MV-4-11 (cell line): ENCODE data around the gene PLB1.

Source experiments
- DNase-seq: peaks from one replicate; lab custom pipeline; 2025; lab: John Stamatoyannopoulos, UW

The PLB1 gene

DNA sequence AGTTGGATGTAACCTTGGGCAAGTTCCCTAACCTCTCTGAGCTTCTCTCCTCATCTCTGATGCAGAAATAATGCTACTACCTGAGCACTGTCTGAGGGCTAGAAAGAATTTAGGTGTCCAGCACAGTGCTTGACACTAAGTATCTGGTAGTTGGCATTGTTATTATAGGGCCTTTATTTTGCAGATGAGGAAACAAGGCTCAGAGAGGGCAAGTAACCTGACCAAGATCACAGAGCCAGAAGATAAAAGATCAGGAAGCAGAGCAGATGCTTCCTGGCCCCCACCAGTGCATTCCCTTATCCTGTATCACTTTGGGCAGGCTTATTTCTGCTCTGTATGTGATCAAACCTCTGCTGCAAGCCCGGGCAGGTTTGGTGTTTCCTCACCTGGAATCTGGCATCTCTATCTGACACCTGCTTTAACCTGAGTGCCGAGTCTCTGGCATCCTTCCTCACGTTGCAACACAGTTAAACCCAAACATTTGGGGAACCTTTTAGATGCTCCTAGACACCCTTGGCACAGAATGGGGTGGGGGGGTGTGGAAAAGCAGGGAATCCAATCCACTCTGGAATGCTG is 69.9 kb downstream of the PLB1 start:
- no peak for DNase-seq

DNA sequence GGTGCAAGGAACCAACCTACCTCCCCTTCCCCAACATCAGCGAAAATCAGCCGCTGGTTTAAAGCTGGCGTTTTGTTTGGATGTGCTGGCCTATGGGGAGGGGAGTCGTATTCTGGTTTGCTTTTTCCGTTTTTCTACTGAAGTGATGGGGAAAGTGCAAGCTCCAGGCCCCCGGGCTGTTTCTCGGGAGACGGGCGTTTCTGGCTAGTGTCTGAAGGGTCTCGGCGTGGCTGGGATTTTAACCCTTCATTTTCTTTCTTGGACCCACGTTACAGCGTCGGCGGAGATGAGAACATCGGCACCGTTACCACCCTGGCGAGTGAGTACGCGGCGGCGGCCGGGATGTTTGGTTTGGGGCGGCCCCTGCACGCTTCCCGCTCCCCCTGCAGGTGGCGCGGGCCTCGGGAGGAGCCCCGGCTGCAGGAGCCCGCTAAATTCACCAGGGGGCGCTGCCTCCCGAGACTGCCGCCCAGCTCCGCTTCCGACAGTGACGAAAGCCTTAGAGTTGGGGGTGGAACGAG is 70.7 kb downstream of the PLB1 start:
- peak; percentile 71 for DNase-seq

DNA sequence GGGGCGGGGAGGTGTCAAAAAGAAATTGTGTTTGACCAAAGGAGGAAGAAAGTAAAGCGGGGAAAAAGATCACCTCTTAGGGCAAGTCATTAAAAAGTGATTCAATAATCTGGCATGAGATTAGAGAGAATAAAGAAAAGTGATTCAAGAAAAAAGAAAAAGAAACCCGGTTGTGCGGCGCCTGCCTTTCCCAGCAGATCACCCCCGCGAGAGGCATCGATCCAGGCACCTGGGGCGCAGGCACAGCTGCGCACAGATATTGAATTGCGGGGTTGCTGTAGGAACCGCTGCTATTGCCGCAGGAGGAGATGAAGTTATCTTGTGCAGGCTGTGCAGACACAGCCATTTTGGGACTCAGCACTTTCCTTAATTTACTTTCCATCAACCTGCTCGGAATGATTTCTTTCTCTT is 71.2 kb downstream of the PLB1 start:
- DNase-seq = no peak

DNA sequence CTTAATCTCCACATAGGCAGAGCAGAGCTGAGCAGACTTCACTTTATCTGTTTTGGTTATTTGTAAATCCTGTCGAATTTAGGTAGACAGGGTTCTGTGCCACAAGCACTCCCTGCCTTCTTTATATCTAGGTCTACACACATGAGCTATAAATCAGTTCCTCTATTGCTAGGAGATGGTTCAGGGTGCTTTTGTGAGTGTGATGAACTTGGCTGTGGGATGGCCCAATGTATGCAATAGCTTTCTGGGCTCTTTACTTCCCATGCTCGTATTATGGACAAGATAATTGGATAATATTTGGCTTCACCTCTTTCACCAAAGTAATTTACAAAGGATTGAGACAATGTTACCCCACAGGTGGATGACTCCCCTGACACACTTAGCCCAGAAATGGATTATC is 72.2 kb downstream of the PLB1 start:
- no peak for DNase-seq

DNA sequence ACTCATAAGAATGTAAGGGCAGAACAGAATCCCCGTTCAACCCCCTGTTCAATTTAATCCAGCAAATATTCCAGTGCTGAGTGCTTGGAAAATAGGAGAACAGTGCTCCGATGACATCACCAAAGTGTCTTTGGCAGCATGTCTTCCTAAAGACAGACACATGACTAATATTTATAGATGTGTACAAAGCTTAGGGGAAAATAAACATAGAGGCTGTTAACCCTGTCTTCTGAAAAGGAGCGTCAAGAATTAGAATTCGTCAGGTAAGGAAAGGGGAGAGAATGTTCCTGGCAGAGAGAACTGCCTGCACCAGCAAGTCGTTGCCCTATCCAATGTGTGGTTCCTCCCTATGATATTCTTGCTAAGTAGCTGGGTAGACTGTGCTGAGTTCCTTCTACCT is 72.7 kb downstream of the PLB1 start:
- no peak for DNase-seq

DNA sequence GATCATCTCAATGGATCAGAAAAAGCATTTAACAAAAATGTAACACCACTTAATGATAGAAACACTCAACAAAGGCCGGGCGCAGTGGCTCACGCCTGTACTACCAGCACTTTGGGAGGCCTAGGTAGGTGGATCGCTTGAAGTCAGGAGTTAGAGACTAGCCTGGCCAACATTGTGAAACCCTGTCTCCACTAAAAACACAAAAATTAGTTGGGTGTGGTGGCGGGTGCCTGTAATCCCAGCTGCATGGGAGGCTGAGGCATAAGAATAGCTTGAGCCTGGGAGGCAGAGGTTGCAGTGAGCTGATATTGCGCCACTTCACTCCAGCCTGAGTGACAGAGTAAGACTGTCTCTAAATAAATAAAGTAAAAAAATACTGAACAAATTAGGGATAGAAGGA is 74.6 kb downstream of the PLB1 start:
- no peak for DNase-seq

DNA sequence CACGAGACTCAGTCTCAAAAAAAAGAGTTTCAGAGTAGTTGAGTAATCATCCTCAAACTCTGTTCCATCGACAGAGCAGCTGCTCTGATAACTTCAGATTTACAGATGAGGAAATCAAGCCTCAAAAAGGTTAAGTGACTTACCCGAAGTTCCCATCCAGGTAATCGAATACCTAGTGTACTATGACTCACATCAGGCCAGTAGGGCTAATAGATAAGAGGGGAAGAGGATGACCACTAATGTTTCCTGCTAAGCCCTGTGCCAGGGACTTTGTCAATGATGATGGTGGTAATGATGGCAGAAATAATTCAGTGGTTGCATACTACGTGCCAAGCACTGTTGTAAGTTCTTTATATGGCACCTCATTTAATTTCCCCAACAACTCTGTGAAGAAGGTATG is 80.9 kb downstream of the PLB1 start:
- DNase-seq = no peak

DNA sequence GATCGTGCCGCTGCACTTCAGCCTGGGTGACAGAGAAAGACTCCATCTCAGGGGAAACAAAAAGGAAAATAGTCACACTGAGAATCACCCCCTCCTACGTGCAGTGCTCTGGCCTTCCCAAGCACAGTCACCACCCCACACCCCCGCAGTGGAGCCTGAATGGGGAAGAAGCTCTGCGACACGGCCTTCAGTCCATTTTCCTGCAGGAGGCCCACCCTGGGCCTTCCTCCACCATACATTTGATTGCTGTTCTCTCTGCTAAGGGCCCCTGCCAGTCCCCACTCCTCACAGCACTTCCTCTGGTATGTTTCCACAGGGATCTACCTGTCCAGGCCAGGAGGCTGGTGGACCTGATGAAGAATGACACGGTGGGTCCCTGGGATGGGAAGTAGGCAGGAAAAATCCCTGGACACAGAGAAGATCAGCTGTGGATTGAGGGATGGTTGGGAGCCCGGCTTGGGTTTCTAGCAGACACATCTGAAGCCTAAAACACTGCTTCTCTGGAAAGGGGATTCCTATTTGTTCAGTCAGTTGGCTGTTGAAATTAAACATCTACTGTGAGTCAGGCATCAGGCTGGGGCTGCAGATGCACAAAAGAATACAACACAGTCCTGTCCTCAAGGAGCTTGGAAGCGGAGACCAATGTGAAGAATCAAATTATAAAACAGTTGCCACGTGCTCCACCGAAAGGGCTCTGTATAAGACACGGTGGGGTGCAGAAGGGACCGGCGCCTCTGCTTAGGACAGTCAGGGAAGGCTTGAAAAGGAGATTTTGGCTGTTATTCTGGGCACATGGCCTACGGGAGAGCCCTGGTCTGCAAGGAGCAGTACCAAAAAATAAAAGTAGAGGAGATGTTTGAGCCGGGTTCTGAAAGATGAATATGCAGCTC is 82.2 kb downstream of the PLB1 start:
- DNase-seq = no peak

DNA sequence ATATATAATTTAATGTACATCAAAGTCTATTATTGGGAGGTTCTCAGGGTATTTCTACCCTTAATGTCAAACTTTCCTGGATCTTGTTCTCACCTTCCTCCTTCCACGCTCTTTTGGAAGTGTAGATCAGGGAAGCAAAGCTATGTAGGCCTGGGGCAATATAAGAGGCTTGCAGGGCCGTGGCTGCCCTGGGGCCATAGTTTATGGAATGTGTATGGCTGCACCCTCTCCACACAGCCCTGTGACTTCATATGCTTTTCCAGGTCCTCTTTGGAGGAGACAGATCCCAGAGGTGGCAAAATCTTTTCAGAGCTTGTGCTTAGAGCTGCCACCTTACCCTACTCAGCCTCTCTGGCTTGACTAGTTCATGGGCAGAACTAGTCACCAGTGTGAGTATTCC is 82.9 kb downstream of the PLB1 start:
- DNase-seq = no peak

DNA sequence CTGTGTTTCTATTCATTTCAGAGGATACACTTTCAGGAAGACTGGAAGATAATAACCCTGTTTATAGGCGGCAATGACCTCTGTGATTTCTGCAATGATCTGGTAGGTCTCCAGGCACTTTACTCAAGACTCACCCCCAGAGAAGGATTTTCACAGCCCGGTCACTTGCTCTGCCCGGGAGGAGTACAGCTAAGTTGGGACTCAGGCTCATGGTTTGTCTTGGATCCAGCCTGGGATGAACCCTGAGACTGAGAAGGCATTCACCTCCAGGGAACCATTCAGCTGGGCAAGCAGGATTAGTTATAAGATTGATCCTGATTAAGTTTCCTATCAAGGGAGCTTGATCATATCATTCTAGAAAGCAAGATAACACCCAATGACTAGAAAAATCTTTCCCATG is 83.7 kb downstream of the PLB1 start:
- no peak for DNase-seq

DNA sequence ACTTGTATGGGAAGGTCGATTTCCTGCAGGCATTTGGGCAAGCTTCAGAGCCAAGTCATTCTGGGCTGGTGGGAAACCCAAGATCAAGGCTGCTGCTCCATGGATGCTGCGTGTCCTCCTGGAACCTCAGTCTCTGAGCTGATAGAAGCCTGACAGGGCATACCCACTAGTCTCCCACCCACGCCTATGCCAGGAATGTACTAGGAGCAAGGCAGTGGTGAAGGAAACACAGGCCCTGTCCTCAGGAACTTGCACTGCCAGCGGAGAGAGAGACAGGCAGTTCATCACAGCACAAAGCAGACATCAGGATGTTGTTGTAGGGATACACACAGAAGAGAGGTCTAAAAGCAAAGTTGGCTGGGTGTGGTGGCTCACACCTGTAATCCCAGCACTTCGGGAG is 84.2 kb downstream of the PLB1 start:
- no peak for DNase-seq

DNA sequence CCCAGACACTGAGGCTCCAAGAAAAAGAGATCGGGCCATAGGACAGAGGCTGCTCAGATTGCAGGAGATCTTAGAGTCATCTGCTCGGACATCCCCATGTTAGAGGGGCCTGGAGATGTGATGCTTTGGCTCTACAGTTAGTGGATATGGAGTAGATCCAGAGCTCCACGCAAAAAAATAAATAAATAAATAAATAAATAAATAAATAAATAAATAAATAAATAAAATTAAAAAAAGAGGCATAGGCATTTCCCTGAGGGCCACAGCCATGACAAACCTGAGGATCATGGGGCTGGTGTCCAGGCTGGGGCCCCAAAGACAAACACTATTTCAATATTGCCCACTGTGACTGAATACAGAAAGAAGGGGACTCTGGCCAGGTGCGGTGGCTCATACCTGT is 85.5 kb downstream of the PLB1 start:
- DNase-seq = no peak

DNA sequence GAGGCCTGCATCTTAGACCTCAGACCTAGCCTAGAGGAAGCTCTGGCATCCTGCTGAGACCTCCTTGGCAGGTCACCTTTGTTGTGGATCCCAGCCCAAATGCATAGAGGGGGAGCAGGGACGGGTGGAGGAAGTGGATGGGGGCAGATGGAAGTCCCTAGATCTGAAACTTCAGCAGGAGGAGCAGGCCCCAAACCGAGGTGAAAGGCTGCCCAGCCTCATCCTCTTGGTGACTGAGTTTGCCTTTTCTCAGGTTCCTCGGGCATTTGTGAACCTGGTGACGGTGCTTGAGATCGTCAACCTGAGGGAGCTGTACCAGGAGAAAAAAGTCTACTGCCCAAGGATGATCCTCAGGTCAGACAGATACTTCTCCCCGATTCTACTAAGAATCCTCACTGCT is 86.3 kb downstream of the PLB1 start:
- DNase-seq = no peak

DNA sequence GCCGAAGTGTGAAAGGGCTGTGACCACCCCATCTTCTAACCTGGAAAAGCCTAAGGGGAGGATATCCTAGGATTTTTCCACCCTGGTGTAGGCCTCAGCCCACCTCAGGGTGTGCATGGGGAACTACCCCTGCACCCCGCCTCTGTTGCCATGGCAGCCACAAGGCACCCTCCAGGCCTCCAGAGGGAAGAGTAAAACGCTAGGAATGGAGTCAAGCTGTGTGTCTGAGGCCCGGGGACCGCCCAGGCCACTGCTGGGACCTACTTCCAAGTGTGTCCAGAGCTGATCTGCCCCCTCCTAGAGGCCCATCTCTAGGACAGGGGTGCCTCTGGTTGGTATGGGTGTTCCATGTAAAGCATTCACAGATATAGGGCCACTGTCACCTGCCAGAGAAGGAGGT is 86.7 kb downstream of the PLB1 start:
- no peak for DNase-seq

DNA sequence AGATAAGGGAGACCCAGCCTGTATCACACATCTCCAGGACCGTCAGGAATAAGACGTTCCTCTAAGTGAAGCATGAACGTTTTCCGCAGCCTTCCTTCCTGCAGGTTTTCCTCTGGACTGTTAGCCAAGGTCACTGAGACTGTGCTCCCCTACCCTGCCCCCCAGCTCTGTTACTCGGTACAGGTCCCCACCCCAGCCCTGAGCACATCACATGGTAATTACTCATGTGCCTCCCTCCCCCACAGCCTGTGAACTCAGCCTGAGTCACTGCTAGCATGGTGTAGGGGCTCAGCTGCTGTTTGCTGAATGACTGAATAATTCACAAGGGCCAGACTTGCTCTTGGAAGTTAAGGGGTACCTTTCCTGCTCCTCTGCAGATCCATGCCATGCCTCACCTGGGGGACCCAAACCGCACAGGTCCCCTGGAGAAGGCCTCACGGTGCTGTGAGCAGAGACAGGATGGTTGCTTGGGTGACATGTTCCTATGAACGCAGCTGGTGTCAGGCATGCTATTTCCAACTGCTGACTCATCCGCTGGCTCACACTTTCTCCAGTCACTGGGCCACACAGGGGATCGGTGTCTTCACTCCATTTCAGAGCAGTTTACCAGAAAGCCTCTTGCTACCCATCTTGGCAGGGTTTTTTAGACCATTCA is 88.2 kb downstream of the PLB1 start:
- DNase-seq = peak; percentile 77

DNA sequence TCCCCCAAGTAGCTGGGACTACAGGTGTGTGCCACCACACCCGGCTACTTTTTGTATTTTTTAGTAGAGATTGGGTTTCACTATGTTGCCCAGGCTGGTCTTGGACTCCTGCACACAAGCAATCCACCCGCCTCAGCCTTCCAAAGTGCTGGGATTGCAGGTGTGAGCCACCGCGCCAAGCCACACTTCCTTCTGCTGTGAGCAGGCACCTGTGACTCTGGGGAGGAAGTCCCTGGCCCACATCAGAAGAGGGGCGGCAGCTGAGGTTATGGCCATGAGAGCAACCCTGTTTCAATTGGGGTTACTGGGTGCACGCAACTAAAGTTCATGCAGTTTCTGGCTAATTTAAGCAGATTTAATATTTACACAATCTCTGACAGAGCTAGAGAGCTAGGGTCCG is 91.0 kb downstream of the PLB1 start:
- DNase-seq = no peak

DNA sequence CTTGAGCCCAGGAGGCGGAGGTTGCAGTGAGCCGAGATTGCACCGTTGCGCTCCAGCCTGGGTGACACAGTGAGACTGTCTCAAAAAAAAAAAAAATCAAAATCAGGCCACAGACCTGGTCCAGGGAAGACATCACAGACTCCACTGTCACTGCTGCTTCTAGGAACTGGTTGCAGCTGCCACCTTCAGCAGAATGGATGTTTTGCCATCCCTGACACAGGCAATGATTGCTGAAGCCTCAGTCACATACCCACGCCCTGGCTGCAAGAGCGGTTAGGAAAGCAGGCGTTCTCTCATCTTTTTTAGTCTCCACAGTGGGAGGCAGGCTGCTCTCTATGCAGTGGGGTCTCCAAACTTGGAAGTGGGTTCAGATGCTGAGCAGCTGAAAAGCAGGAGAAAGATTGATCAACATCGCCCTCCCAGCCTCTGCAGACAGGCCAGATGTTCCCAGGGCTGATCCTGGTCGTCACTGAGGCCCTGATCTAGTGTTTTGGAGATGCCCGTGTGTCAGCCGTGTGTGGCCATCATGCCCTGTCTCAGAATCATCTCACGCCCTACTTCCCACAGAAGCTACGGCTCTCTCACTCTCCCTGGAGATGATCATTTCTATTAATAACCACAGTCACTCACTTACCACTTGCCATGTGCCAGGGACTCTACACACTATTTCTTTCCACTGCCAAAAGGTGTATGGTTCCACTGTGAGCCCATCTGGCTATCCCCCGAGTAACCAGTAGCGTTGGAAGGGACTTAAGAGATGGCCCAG is 91.8 kb downstream of the PLB1 start:
- DNase-seq = no peak

DNA sequence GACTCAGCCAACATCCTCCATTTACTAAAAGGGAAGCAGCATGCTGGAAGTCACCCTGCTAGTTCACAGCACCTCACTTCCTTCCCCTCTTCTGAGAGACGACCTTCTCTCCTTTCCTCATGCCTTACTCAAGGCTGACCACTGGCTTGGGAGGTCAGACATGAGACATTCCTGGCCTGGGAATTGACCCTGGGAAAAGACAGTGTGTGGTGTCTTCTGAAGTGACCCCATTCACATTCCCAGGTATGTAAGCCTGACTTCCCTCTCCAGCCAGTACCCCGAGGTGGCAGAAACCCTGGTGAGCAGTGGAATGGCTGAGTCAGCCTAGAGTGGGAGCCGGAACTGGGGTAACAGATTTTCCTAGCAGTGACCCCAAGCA is 92.4 kb downstream of the PLB1 start:
- peak; percentile 32 for DNase-seq

DNA sequence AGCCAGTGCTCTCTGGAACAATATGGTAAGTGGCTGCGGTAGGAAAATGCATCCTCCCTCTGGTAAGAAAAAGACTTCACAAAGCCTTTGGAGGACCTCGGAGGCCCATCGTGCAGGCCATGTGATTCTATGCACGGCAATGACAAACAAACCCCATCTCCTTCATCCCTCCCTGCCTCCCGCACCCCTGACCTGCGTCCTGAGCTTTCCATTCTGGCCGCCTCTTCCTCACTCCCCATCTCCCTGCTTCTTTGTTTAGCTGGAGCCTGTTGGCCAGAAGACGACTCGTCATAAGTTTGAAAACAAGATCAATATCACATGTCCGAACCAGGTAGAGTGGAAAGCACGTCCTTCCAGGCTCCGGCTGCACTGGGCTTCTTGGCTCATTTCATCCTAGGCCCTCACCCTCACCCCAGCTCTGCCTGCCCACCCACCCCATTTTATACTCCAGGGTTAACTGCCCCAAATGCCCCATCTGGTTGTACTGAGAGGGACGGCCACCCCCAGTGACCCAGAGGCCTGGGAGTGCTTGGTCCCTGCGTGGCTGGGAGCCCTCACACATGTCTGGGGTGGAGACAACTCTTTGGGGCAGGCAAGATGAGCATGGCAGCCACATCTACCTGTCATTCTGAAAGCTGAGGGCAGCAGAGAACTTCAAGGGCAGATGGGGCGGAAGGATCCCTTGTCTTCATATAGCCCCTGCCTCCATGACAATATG is 94.0 kb downstream of the PLB1 start:
- DNase-seq = no peak

DNA sequence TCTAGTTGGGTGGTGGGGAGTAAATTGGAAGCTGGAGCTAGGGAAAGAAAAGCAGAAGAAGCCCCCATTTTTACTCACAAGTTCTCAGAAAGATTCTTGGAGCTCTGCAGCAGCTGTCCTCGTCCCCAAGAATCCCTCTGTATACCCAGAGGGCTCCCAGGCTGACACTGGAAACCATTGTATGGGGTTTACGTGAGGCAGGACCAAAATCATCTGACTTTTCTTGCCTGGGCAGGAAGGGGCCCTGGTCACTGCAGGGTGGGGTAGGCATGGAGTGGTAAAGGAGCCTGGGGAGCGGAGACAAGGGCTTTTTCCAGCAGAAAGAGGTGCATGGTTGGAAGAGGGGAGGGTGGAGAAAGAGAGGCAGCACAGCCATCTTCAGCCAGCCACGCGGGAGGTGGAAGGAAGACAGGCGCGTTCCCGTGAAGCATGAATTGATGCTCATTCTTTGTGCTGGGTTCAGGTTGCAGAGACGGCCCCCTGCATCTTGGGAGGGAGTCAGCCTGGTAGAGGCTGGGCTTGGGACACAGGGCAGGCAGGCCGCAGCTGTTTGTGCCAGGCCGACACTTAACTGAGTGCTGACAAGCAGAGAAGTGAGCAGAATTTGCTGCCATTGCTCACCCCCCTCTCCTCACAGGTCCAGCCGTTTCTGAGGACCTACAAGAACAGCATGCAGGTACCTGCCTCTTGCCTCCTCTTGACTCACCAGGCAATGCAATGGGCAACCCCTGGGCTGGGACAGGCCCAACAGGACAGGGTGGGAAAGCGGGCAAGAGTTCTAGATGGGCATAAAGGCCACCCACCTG is 94.8 kb downstream of the PLB1 start:
- no peak for DNase-seq
